GM19324 (cell line): Measurements from ENCODE around the gene CCDC17.

Experiments
- ATAC-seq: cut with Tn5 transposase; IDR thresholded peaks from one replicate; pipeline ENCODE4 v1.9.1; 2021; ENCODE audit warnings: mild to moderate bottlenecking, moderate library complexity; ENCODE audit not compliant: unreplicated experiment, low FRiP score

CCDC17 gene

DNA sequence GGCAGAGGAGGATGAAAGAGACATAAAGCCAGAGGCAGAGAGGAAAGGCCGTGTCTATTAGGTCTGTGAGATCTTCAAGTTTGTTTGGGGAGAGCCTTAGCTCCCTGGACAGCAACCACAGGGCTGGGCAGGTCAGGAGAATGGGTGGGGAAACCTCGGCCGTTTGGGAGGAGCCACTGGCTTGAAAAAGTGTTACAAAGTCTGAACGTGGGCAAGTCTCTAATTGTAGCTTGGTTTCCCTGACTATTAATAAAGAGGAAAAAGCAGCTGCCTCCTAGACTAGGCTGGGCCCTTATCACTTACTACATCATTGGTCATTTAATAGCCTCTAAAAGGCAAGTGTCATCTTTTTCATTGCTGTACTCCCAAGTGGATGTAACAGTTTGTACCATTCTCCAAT, at the start of gene CCDC17:
Gene CCDC17 (minus strand): TSS at position 83 of the 400 bp plus-strand sequence. CDS start 145 bp downstream, outside the sequence.
- ATAC-seq = no peak

DNA sequence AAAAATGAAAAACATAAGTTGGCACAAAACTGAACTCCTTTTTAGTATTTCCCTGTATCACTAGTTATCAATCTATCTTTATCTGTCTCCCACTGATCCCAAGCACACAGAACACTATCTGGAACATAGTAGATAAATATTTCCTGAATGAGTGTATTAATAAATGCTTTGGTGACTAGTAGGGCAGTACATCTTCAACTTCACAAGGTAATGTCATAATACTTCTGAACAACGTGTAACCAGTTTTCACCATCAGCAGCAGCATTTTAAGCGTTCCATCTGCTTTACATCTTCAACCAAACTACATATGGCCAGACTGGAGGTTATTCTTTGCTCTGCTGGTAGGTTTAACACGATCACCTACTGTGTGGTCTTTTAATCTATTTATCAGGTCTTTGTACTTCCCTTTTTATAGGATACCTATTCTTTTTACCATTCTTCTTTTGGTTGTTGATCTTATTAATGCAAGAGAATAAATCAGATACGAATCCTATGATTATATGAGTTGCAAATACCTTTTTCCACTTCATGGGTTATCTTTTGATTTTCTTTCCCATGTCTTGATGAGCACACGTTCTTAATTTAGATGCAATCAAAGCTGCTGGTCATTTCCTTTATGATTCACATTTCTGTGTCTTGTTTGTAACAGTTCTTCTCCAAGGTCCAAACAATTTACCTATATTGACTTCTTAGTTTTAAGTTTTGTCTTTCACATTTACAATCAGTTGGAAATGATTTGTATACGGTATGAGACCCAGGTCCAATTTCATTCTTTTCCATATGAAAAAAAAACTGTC, 46.2 kb upstream of the CCDC17 start:
- ATAC-seq = no peak

DNA sequence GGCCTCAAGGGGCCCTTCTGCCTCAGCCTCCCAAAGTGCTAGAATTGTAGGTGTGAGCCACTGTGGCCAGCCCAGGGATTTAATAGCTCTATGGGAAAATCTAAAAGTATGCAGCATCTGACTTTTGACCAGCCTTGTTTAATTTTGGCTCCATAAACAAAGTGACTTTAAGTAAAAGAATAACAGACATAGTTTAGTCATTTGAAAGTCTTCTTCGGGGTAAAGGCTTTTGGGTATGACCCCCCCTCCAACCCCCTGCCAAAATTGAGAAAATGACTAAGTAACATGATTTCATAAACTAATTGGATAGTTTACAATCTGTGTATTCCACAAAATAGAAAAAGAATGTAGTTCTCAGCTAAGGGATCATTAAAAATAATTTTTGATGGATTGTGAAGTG, 45.5 kb upstream of the CCDC17 start:
- ATAC-seq = no peak

DNA sequence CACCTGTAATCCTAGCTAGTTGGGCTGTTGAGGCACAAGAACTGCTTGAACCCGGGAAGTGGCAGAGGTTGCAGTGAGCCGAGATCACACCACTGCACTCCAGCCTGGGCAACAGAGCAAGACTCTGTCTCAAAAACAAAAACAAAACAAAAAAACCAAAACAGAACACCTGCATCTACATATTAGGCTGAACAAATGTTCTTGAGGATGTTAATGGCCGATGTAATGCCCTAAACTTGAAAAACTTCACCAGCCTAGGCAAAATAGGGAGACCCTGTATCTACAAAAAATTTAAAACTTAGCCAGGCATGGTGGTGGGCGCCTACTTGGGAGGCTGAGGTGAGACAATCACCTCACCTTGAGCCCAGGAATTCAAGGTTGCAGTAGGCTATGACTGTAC, 44.7 kb upstream of the CCDC17 start:
- no peak for ATAC-seq

DNA sequence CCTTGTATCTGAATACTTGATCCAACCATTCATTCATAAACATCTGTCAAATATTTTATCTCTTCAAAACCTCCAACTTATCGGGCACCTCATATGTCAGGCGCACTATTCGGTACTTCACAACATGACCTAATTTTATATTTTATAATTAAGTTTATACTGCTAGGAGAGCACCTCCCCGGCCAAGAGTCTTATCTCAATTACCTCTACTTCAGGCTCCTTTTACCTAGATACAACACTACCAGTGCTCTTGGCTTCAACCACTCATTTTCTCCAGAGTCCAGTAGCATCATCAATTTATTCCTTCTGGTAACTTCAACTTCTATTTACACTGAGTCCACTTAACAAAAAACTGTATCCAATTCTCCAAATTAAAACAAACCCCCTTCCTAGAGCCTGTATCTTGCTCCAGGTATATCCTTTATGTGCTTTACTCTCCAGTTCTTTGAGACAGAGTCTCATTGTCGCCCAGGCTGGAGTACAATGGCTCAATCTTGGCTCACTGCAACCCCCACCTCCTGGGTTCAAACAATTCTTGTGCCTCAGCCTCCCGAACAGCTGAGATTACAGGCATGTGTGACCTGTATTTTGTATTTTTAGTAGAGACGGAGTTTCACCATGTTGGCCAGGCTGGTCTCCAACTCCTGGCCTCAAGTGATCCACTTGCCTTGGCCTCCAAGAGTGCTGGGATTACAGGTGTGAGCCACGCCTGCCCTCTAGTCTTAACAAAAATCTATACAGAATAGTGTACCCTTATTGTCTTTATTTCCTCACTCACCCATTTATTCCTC, 43.7 kb upstream of the CCDC17 start:
- no peak for ATAC-seq

DNA sequence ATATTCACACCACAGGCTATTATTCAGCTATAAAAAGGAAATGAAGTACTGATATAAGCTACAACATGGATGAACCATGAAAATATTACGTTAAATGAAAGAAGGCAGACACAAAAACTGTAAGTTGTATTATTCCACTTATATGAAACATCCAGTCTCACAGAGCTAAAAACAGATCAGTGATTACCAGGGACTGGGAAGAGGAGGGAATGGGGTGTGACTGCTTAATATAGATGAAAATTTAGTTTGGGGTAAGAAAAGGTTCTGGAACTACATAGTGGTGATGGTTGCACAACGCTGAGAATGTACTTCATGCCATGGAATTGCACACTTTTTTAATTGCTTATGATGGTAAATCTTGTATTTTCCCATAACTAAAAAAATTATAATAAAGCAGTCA, 43.0 kb upstream of the CCDC17 start:
- no peak for ATAC-seq

DNA sequence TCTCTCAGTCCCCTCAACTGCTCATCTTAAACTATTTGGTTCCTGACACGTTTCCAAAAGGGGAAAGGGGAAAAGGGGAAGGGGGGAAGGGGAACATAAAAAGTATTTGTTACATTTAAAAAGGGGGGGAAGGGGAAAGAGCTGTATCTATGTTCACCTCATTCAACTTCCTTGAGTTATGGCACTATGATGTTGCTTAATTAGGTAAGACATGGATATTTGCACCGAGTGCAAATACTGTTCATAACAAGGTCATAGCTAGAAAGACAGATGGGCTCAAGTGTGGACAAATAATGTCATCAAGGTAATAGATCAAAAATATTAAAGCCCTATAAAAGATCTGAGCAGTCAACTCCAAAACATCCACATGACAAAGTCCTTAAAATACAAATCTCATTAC, 36.5 kb upstream of the CCDC17 start:
- ATAC-seq = no peak

DNA sequence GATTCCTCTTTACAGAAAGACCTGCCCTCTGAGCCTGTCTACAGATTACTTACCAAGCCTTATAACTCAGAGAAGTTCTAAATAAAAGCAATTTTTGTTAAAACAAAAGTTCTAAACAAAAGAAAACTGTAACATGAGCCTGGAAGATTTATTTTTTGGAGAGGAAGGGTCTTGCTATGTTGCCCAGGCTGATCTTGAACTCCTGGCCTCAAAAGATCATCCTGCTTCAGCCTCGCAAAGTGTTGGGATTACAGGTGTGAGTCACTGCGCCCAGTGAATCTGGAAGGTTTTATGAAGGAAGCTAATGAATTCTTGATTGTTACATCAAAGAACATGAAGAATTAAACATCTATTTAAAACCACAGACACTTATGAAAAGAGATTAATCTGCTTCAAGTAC, 35.4 kb upstream of the CCDC17 start:
- ATAC-seq = no peak

DNA sequence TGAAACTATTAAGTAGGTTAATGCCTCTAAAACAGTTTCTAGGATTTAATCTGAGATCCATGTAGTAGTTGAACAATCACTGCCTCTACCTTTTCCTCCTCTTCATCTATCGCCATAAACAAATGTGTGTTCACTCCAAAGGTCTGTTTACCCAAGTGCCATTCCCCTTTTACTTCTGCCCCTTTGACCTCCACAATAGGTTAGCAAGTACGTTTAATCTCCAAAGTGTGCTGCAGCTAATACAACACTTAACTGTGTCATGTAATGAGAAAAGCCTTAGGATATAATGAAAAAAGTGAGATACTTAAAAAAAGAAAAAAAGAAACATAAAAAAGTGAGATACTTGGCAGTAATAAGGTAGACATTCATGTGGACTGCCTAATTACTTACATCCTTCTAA, 34.3 kb upstream of the CCDC17 start:
- no peak for ATAC-seq

DNA sequence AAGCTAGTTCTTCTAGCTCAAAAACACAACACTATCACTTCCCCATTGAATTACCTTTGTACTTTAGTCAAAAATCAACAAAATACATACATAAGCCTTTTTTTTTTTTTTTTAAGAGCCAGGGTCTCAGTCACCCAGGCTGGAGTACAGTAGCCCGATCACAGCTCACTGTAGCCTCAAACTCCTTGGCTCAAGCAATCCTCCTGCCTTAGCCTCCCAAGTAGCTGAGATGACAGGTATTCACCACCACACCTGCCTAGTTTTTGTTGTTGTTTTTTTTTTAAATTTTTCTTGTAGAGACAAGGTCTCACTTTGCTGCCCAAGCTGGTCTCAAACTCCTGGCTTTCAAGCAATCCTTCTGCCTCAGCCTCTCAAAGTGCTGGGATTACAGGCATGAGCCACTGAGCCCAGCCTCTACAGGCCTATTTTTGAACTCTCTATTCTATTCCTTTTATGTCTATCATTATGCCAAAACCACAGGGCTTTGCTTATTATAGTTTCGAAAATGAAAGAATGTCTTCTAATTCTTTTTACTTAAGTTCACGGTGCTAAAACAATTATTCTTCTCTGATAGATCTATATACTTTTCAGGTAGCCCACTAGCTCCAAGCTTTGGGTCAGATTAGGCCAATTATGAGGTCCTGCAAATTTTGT, 32.8 kb upstream of the CCDC17 start:
- no peak for ATAC-seq

DNA sequence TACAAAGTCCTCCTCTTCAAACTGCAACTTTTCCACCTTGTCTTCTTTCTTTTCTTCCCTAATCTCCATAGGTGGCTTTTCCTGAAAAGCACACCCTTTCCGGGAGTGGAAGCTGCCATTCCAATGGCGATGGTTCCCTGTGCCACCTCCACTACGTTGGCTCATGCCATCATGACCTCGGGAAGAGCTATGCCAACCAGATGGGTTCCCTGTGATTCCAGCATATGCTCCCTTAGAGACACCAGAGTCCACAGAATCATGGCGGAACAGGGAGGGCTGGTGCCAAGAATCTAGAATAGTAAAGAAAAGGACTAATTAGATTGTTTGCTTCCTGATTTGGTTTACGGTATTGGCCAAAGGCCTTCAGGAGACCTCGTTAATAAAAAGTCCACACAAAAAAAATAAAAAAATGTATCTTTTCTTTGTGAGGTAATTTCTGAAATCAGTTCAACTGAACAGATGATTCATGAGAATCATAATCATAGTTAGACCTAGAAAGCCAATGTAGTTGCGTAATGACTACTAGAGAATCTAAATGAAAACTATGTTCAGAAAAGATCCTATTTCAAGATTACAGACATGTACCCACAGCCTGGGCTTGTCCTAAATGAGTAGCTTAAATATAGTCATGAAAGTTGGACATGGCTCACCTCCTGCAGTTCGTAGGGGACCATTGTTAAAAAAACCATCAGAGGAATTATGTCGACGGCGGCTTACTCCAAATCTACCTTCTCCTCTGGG, 30.9 kb upstream of the CCDC17 start:
- ATAC-seq = no peak

DNA sequence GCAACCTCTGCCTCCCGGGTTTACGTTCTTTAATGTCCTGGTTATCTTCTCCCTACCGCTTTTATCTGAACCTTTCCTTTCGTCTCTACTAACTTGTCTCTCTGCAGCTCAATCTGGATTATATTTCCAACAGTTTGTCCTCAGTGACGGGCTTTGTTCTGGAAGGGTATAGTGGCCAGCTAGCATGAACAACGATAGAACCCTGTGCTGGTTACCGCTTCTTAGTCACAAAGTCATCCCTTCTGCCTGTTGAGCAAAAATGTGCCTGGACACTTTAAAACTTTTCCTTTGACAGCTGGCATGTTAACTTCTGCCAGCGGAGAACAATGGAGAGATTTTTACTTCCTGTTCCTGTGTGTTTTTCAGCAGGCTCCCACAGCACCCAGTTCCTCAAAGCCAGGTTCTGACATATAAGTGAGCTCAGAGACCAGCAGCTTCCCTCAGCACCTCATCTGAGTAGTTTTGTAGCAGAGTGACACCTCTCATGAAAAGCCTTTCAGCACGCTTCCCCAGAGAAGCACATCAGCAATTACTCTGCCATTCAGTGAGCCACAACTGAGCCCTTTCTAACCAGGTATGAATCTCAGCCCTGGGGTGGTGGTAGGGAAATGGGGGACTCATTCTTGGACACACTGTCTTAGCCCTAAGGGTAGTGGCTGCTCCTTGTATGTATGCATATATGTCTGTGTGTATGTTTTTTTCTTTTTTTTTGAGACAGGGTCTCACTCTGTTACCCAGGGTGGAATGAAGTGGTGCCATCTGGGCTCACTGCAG, 23.6 kb upstream of the CCDC17 start:
- no peak for ATAC-seq

DNA sequence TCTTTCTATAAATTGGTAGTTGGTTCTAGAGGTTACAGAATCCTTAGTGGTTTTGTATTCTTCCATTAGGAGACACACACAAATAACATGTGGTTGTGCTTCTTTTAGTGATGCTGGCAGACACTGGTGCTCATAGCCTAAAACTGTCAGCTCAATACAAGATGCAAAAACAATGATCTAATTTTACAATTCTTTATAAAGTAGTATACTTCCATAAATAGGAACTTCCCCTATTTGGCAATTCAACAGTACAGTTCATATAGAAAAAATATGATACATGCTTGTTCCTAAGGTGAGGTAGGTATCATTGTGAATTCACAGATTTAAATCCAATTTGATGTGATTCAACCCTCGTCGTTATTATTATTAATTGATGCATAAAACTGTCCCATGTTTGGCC, 20.8 kb upstream of the CCDC17 start:
- no peak for ATAC-seq

DNA sequence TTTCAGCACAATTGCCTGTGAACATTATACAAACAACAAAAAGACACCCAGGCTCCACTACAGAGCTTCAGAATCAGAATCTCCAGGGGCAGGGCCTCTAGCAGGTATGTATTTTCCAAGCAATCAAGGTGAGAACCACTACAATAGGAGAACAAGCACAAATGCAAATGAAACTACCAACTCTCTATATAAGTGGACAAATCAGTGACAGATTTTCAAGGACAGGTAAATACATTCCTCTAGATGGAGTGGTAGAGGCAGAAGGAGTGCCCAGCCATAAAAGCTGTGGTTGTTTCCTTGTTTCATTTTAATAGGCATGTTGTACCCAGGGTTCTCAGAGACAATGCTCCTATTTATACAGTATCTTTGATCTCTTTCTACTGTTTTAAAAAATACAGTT, 20.1 kb upstream of the CCDC17 start:
- no peak for ATAC-seq

DNA sequence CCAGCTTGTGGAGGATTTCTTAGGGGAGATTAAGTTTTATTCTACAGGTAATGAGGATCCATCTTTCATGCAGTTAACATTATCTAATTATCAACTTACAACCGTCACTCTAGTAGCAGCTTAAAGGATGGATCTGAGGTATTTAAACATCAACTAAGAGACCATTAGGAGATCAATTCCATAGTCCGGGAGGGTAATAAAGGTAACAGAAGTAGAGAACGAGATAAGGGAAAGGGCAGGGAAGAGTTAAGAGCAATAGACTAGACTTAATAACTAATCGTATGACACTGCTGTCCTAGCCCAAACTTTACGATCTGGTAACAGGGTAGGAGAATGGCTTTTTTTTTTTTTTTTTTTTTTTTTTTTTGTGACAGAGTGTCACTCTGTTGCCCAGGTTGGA, 19.5 kb upstream of the CCDC17 start:
- ATAC-seq = no peak

DNA sequence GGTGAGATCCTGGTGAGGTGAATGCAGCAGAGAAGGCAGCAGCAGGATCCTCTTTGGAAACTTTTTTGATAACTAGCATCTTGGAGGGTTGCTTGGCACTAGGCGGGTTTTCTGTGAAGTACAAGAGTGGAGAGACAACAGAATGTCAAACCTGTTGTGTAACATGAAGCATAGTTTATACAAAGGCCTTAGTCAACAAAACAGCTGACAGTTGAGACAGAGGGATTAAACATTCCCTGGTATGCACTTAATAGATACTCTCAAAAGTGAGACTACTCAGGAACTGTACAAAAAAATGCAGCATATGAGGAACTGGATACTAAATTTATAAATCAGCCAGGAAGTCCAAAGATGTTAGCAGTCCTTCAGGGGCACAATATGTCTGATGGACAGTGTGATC, 16.4 kb upstream of the CCDC17 start:
- ATAC-seq = no peak

DNA sequence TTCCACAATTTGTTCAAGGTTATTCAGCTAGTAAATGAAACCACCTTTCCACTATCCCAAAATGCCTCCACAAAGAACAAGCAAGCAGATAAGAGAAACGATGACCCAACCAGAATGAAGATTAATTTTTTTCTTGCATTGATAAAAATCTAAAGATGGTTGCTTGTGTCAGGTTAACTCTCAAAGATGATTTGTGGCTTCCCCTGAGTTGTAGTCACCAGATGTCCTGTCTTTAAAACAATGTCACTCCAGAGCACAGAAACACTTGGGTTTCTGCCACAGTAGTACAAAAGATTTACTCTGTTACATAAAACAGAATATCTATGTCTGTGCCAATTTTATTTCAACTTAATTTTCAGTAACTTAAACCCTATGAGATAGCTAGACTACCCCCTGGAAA, 11.4 kb upstream of the CCDC17 start:
- ATAC-seq = no peak

DNA sequence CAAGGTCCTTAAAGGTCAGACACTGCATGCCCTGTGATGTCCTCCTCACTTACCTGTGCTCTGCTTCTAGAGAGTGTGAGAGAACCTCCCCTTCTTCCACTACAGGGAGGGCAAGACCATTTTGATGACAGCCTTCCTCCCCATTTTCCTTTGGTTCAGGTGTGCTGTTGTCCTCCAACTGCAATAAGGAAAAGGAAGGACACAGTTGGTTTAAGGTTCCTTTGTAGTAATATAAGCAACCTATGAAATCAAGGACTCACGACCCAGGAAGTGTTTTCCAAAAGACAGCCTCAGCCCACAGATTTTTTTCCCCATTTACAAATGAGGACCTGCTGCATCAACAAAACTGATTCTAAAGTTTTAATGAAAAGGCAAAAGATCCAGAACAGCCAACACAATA, 6.6 kb upstream of the CCDC17 start:
- ATAC-seq = no peak

DNA sequence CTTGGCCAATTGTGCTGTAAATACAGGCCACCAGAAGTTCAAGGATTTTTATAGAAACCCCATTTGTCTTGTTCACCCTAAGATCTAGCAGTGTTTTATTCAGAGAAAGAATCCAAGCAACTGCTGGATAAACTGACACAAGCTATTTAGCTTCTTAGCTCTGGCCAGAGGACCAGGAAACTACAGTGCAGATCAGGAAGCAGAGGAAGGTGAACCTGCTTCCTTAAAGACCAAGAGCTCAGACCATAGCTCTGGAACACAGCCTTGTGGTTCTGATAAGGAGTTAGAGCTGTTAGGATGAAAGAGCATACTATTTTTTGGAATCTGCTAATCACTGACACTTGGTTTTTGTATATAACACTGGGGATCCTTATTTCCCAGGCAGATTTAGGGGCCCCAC, 5.2 kb upstream of the CCDC17 start:
- no peak for ATAC-seq
